HG03066 (cell line): ENCODE data around the gene STARD13.

Experiments
- ATAC-seq: cut with Tn5 transposase; IDR thresholded peaks from one replicate; pipeline ENCODE4 v1.9.1; 2021; ENCODE audit warnings: low read depth; ENCODE audit not compliant: unreplicated experiment

Gene STARD13

DNA sequence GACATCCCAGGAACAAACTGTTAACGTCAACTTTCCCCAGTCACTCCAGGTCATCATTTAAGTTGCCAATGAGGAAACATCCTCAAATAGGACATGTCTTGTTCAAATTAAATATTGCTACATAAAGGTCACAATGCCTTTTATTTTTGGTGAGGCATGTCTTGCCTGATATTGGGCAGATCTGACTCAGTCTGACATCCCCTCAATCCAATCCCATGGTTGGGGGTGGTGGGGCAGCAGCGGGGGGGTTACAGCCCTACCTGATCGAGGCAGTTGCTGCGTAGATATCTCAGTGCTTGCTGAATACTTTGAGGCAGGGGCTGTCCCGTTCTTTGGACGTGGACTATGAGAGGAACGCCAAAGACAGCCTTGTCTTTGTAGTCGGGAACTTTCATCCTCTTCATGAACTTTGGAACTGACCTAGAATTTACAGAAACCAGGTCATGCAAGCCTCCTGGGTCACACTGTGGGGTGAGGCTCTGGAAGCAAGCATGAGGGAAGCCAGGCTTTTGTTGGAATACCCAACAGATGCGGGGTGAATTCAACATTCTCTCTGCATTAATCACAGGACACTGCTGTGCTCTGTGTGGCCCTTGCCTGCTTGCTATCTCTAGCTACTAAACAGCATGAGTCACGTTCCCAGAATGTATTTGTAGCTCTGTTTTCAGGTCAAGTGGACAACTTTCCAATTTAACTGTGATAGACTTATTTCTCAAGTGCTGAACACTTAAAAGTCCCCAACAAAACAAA lies 159.6 kb downstream of the STARD13 start:
- ATAC-seq: no peak

GRCh38 chr13:33123066-33123859 lies 162.3 kb downstream of the STARD13 start:
- ATAC-seq: no peak

GRCh38 chr13:33119856-33120543 lies 165.6 kb downstream of the STARD13 start:
- no peak for ATAC-seq

GRCh38 chr13:33119022-33119781 lies 166.4 kb downstream of the STARD13 start:
- no peak for ATAC-seq

- no peak for ATAC-seq
These were observed 169.1 kb downstream of the STARD13 start for GRCh38 chr13:33116321-33117010.

- ATAC-seq: no peak
These were observed 170.3 kb downstream of the STARD13 start for GRCh38 chr13:33115274-33115673.

GRCh38 chr13:33114146-33114545 lies 171.4 kb downstream of the STARD13 start:
- ATAC-seq: no peak

DNA sequence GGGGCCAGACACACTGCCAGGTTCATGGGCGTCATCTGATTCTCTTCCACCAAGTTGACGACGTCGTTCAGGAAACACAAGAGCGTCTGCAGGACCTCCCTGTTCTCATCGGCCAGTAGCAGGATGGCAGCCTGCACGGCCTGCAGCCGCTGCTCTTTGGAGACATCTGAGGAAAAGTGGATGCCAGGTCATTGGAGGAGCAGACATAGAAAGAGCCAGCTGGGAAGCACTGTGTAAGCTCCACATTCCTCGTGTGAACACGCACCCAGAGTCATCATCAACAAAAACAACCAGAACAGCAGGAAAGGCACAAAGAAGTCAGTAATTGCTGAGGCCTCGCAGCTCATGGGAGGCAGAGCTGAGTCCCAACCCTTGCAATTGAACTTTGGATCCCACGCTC lies 172.8 kb downstream of the STARD13 start:
- ATAC-seq: no peak

GRCh38 chr13:33111414-33112110 lies 174.0 kb downstream of the STARD13 start:
- ATAC-seq: no peak

DNA sequence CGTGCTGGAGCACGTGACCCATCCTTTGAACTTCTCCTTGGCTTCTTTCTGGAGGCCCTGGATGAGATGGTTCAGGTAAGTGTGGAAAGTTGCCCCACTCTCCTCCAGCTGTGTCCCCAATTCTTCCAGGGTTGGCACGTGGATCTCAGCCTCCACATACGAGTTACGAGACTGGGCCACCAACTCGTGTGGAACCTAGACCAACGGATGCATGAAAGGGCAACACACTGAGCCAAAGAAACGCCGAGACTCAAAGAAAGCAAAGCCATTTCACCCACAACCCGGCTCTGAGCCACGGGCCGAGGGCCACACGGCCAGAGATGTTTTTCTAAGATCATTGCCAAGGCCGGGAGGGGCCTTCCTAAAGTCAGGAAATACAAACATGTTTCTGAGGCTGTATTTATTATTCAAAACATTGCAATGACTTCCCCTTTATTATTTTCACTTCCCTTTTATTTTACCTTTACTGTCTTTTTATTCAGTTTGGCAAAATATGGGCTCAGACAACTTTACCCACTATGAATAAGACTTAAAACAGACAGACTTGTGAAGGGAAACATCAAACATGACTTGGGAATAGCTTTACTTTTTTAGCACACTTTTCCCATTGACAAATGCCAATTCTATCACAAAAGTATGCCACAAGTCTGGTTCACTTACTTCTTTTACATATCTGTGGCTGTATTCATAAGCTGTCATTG lies 174.7 kb downstream of the STARD13 start:
- peak; percentile 41 for ATAC-seq

DNA sequence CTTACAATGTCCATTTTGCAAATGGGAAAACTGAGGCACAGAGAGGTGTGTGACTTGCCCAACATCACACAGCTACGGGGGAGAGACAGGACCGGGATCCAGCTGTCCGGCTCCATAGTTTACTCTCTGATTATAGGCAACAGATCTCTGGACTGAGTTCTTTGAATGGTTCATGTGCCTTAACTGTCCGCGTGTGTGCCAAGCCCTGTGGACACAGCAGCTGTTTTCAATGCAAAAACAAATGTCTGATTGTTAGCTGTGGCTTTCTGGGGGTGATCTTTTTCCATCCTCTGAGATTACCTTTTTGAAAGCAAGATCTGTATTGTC lies 175.2 kb downstream of the STARD13 start:
- ATAC-seq: no peak

- no peak for ATAC-seq
These were observed 175.8 kb downstream of the STARD13 start for GRCh38 chr13:33109801-33110200.

GRCh38 chr13:33109271-33109697 lies 176.3 kb downstream of the STARD13 start:
- ATAC-seq: no peak

GRCh38 chr13:33108620-33109019 lies 176.9 kb downstream of the STARD13 start:
- no peak for ATAC-seq

GRCh38 chr13:33107361-33107760 lies 178.2 kb downstream of the STARD13 start:
- ATAC-seq: no peak

GRCh38 chr13:33106656-33107360 lies 178.7 kb downstream of the STARD13 start:
- ATAC-seq: no peak

GRCh38 chr13:33105387-33106005 lies 180.1 kb downstream of the STARD13 start:
- no peak for ATAC-seq

- ATAC-seq: no peak
These were observed 182.1 kb downstream of the STARD13 start for GRCh38 chr13:33103457-33103856.
